ENCODE results near the gene LRRC43.

The LRRC43 gene

GRCh38 chr12:122226366-122227125 is 43.6 kb downstream of the LRRC43 start:
- no peak for DNase-seq (ENCODE audit: low spot score)

DNA sequence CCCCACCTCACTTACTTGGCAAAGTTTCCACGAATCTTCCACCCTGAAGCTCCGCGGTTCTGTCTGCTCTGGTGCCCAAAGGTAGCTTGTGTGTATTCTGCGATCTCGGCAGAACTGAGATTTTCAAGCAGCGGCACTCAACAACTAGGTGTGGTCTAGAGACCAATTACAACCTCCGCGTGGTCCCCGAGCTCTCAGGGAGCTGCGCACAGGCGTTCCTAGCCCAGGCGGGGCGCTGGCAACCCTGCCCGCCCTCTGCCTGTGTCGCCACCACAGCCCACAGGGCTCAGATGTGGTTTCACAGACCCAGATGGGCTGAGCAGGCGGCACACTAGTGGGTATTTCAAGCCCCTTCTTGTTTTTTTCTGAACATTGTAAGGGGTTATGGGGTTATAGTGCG is 44.4 kb downstream of the LRRC43 start:
- no peak for DNase-seq (ENCODE audit: low spot score)

- DNase-seq (ENCODE audit: low spot score) = no peak
These were observed 45.2 kb downstream of the LRRC43 start for GRCh38 chr12:122228092-122228491.

- no peak for DNase-seq (ENCODE audit: low spot score)
These were observed 47.9 kb downstream of the LRRC43 start for GRCh38 chr12:122230798-122231197.

- DNase-seq (ENCODE audit: low spot score) = no peak
These were observed 49.8 kb downstream of the LRRC43 start for GRCh38 chr12:122232691-122233090.

DNA sequence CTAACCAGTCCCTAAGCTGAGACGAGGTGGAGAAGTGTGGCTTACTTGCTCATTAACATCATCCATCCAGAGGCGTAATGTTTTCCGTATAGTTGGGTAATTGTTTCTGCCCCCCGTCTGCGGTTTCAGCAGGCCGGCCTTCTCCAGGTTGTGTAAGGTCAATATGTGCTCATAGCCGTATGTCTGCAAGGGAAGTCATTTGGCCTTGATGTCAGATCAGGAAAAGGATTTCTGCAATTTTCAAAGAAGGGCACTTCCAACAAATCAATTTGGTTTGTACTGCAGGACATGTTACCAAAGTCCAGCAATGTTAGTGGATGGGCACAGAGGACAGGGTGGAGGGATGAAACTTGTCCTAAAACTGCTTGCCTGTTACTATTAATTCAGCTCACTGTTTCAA is 52.8 kb downstream of the LRRC43 start:
- no peak for DNase-seq (ENCODE audit: low spot score)

- no peak for DNase-seq (ENCODE audit: low spot score)
These were observed 55.9 kb downstream of the LRRC43 start for GRCh38 chr12:122238861-122239260.

DNA sequence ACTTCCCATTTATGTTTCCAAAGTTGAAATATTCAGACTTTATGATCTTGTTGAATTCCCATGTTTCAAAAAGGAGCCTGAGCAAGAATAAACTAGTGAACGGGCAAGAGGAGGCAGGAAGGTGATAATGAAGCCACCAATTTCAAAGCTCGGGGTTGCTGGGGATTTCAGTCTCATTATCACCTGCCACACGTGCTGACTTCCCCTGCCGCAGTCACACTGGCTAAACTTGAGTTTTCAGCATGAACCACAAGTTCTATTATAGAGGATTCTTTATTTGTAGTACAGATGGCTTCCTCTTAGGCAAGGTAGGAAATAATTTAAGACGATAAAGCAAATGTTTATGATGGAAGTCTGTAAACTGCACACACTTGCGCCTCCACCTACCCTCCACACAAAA is 61.0 kb downstream of the LRRC43 start:
- DNase-seq (ENCODE audit: low spot score) = no peak

DNA sequence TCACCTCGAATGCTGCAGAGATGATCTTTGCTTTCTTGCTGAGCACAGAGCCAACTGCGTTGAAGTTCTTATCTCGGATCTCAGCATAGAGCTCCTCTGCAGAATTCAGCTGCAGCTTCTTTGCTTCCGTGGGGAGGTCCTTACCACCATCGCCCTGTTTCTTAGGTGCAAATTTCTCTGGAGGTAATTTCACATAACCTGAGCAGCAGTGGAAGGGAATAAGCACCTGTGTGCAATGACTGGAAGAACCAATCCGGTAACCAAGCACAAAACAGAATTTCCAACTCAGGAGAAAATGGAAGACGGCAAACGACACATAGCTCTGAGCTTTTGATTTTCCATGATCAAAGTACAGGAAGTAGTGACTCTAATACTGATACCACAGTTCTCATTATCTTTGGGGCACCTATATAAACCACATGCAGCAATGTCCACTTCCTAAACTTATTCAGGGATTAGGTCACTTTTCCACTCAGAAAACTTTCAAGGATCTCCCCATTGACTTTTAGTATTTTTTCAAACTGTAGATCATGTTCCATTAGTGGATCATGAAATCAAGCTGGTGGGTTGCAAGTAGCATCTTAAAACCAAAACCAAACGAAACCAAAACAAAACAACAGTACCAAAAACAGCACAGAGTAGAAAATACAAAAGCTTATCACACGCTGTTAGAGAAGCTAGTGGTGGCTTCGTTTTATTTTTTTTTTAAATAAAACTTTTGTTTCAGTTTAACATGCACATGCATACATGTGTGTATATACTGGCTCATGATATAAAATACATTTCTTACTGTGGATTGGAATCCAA is 61.8 kb downstream of the LRRC43 start:
- no peak for DNase-seq (ENCODE audit: low spot score)

- DNase-seq (ENCODE audit: low spot score) = no peak
These were observed 62.6 kb downstream of the LRRC43 start for GRCh38 chr12:122245553-122245952.

DNA sequence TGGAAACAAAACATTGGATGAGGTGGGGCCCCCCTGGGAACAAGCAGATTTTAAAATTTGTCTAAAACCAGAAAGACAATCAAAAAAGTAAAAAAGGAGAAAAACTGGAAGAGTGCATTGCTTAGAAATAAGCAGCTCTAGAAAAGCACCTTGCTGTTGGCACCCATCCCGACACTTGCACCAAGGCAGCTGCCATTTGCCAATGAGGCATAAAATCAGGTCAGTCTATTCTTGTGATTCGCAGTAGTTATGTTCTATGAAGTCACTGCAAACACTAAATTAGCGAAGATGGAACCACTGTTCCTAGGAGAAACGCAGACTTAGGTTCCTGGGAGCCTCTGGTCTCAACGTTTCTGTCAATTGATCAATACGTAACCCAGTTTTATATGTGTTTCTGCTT is 67.1 kb downstream of the LRRC43 start:
- no peak for DNase-seq (ENCODE audit: low spot score)

GRCh38 chr12:122250536-122250935 is 67.6 kb downstream of the LRRC43 start:
- no peak for DNase-seq (ENCODE audit: low spot score)

All from AG08396 (cell line).